Activated CD4-positive, alpha-beta T cell treated with anti-CD3 and anti-CD28 coated beads, Interleukin-2, Interleukin-6, amounts not matched to agents 100 ng/mL and 50 ng/mL, durations not matched to agents 16 hours and 8 hours (primary cell): ENCODE data around the gene TCP11L1.
"Not testable (repeated sequence)": the region's sequence is repeated elsewhere in the genome, so short reads cannot be mapped to it uniquely, and the experiment has no call there.

Experiments
- DNase-seq: peaks from one replicate; pipeline ENCODE4 v3.0.0-alpha.2; 2020

TCP11L1 gene

GRCh38 chr11:33068611-33069340 is 29.4 kb downstream of the TCP11L1 start:
- no peak for DNase-seq

DNA sequence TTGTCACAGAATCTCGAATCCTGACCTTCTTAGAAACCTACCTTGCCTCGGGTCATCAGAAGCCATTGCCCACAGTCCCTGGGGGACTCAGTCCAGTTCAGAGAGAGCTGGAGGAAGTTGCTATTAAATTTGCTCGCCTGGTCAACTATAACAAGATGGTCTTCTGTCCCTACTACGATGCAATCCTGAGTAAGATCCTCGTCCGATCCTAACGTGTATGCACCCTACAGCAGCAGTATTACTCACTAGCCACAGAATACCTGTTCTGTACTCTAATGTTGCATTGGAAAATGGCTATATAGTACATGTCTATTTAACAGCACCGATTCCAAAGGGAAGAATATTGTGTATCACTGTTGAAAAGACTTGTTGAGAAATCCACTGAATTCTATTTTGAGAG is 33.1 kb downstream of the TCP11L1 start:
- DNase-seq: no peak

DNA sequence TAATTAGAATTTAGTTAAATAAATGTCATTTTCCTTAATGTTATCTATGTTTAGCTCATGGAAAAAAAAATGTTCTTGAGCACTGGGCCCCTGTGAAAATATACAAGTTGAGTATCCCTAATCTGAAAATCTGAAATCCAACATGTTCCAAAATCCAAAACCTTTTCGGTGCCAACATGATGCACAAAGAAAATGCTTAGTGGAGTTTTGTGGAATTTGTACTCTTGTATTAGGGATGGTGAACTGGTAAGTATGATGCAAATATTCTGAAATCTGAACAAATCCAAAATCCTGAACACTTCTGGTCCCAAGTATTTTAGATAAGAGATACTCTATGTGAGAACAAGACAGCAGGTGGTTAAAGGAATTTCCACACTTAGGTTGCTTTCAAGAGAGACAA is 44.5 kb downstream of the TCP11L1 start:
- no peak for DNase-seq

GRCh38 chr11:33086017-33086416 is 46.6 kb downstream of the TCP11L1 start:
- no peak for DNase-seq

DNA sequence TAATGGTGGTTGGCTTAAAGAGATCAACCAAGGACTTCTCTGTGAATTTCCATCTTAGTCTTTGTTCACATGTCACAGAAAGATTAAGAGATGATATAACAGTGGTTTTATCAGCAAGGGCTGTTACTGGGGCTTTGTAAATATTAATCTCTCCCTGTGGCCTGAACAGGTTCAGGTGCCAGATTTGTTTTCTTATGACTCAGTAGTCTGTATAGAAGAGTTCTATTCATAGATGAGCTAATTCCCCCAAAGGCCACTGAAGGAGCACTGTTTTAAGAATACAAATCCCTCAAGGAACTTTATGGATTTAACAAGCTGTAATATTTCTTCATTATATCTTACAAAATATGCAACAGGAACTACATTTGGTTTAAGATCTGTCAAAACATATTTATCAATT is 50.4 kb downstream of the TCP11L1 start:
- DNase-seq: no peak

- DNase-seq: no peak
Observed at GRCh38 chr11:33094157-33094556, 54.8 kb downstream of the TCP11L1 start.

- no peak for DNase-seq
Observed at GRCh38 chr11:33103836-33104235, 64.5 kb downstream of the TCP11L1 start.

GRCh38 chr11:33109294-33109895 is 70.0 kb downstream of the TCP11L1 start:
- DNase-seq: no peak

DNA sequence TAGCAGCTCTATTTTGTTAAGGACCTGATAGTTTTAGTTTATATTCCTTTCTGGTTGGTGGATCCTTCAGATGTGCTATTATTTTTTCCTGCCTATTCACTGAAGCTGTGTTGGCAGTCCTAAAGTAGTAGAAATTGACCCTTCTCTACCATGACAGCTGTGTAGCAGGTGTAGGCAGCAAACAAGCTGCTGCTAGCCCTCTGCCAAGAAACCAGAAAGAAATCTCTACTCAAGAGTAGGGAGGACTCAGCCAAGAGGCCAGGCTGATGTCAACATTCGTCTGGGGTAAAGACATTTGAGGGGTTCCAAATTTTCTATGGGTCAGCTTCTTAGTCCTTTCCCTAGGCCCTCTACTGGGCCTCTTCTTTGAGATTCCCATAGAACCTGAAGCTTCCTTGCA is 70.7 kb downstream of the TCP11L1 start:
- DNase-seq: no peak

DNA sequence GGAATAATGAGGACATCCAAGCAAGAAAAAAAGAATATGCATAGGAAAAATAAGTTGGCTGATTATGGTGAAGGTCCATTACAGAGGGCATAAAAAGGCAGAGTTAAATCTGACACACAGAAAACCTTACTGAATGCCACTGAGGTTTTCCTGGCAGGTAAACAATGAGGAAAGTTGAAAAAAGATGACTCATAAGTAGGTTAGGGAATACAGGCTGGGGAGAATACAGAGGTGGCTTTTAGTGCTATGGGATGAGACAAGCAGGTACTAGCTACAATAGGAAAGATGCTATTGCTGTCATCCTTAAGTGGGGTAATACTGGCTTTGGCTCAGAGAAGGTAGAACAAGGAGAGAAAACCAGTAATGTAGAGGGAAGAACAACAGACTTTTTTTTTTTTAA is 77.2 kb downstream of the TCP11L1 start:
- no peak for DNase-seq

DNA sequence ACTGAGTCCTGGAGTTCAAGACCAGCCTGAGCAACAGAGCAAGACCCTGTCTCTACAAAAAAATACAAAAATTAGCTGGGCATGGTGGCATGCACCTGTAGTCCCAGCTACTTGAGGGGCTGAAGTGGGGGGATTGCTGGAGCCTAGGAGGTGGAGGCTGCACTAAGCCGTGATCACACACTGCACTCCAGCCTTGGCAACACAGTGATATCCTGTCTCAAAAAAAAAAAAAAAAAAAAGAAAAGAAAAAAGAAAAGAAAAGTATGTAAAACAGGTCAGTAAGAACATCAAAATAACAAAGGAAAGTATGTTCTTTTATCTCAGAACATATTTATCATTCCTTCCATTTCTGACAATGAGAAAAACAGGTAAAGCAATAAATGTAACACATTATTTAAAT is 83.3 kb downstream of the TCP11L1 start:
- DNase-seq: not testable (repeated sequence)
